ENCODE data around the gene SEMA4B. TPM values are rescaled to one million over a fixed set of nuclear protein-coding genes. Genes with fewer than 3 reads are reported as not detected.

Gene SEMA4B
- total and polyA plus RNA-seq, 10 of the 15 experiments (the other 5 are each of a cell fraction or from before 2014, with no cell fraction given), result 0.87 to 26.0 (median 9.3) TPM

- H3K4me1 ChIP-seq (ENCODE audit: control insufficient read depth, insufficient read depth, low read length), result peaks cover 4% of the 10 kb centered on the region; the same call in 1 of the 2 replicates
- in situ Hi-C loops (cut with MboI), result no loop called here
- H3K36me3 ChIP-seq (ENCODE audit: control insufficient read depth in 2 of 2, insufficient read depth in 2 of 2, low read length in 1 of 2), result peaks cover 0 to 2% of the 10 kb centered on the region in 2 experiments; a peak in 3 of 4 replicates
- FAIRE-seq (no peak), ATAC-seq (no peak), DNase-seq (ENCODE audit: low read depth, low spot score) (no peak)
- ChIA-PET SMC1A (ENCODE audit: uncharacterized antibody, unreplicated experiment) (interaction anchor here (1.0 kb wide), 1 partner anchor 9 kb away, joined by 3 read pairs; the partner anchor contains the start of gene TTLL13), POLR2A (interaction anchor here (1.0 kb wide), 1 partner anchor 12 kb away, joined by 3 read pairs; no protein-coding TSS in a partner anchor), CTCF (interaction anchor here (0.7 kb wide), 1 partner anchor 9 kb away, joined by 3 read pairs; no protein-coding TSS in a partner anchor), RAD21 (ENCODE audit: unreplicated experiment) (no interaction called here)
- intact Hi-C loops (cut with micrococcal nuclease; ENCODE audit: unreplicated experiment), result no loop called here
- H3K4me3 ChIP-seq, result no peak overlapping the region
- no TSS peak for BruUV-seq (replicated peaks)
- H3K79me2 ChIP-seq (ENCODE audit: control insufficient read depth, insufficient read depth, low read length), result no peaks in the 10 kb centered on the region; the same call in 1 of the 2 replicates
- H3K9me3 ChIP-seq (replicated peaks; ENCODE audit: control insufficient read depth, insufficient read depth, low read length), result no peaks in the 10 kb centered on the region
- no peak overlapping the region for H3K9ac ChIP-seq (ENCODE audit: control insufficient read depth, insufficient read depth, low read length)
- WGBS (ENCODE audit: insufficient coverage, insufficient replicate concordance, low lambda C conversion rate, missing lambda C conversion rate), result 83% methylated on average over 3 of the region's 3 CpGs
- H2AFZ ChIP-seq (ENCODE audit: control insufficient read depth, low read depth, low read length), result no peak overlapping the region
- H4K20me1 ChIP-seq (ENCODE audit: control insufficient read depth, insufficient read depth), result no peaks in the 10 kb centered on the region
- H3K27me3 ChIP-seq (replicated peaks in 1 of 2; ENCODE audit: control insufficient read depth in 2 of 2, insufficient read depth in 2 of 2, low read length in 1 of 2), result no peaks in the 10 kb centered on the region
- TF ChIP-seq HDAC6 (IDR thresholded peaks at IDR 0.05; ENCODE audit: unreplicated experiment) (no peak), RAD21 (IDR thresholded peaks at IDR 0.05; ENCODE audit: insufficient read depth, low read depth, low read length) (no peak)
- no peak overlapping the region for H3K4me2 ChIP-seq (ENCODE audit: control insufficient read depth, insufficient read depth)
- H3K27ac ChIP-seq (ENCODE audit: control insufficient read depth, insufficient read depth), result no peak overlapping the region
Observed at GRCh38 chr15:90239371-90239770, 38.2 kb downstream of the SEMA4B start.

DNA sequence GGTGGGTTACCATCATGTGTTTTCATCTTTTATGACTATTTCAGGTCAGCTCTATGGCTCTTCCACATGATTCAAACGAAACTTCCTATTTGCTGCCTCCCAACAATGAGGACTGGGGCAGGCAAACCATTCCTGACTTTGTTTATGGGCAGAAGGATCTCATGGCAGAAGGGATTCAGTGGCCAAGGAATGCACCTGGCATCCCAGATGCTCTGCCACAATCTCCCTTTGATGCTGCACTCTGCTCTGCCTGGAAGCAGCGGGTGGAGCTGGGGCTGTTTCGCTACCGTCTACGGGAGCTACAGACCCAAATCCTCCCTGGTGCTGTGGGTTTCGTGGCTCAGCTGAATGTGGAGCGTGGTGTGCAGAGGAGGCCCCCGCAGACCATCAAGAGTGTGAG, 39.7 kb downstream of the SEMA4B start:
- BruUV-seq (replicated peaks), result no TSS peak
- TF ChIP-seq SREBF2 (IDR thresholded peaks at IDR 0.05; ENCODE audit: low read length) (no peak), TCF7 (IDR thresholded peaks at IDR 0.05; ENCODE audit: borderline replicate concordance) (no peak), ZNF24 (IDR thresholded peaks at IDR 0.05) (no peak), TAF1 (IDR thresholded peaks at IDR 0.05; ENCODE audit: borderline replicate concordance, low read depth, low read length) (no peak), KDM1A (IDR thresholded peaks at IDR 0.05; ENCODE audit: borderline replicate concordance) (no peak), NBN (IDR thresholded peaks at IDR 0.05) (no peak), ATF2 (IDR thresholded peaks at IDR 0.05; ENCODE audit: low read length) (no peak), TCF3 (IDR thresholded peaks at IDR 0.05; ENCODE audit: borderline replicate concordance, insufficient read depth, low read depth, low read length) (no peak), IKZF2 (IDR thresholded peaks at IDR 0.05) (no peak), MTA3 (IDR thresholded peaks at IDR 0.05; ENCODE audit: borderline replicate concordance, low read length) (no peak), POLR2AphosphoS2 (IDR thresholded peaks at IDR 0.05; ENCODE audit: low read depth, low read length) (no peak), NFYA (IDR thresholded peaks at IDR 0.05; ENCODE audit: borderline replicate concordance, low read depth, low read length) (no peak), SUPT20H (IDR thresholded peaks at IDR 0.05; ENCODE audit: borderline replicate concordance, control insufficient read depth, low read depth, low read length) (no peak), CHD4 (IDR thresholded peaks at IDR 0.05) (no peak)
- TF ChIP-seq, protein P1, sequence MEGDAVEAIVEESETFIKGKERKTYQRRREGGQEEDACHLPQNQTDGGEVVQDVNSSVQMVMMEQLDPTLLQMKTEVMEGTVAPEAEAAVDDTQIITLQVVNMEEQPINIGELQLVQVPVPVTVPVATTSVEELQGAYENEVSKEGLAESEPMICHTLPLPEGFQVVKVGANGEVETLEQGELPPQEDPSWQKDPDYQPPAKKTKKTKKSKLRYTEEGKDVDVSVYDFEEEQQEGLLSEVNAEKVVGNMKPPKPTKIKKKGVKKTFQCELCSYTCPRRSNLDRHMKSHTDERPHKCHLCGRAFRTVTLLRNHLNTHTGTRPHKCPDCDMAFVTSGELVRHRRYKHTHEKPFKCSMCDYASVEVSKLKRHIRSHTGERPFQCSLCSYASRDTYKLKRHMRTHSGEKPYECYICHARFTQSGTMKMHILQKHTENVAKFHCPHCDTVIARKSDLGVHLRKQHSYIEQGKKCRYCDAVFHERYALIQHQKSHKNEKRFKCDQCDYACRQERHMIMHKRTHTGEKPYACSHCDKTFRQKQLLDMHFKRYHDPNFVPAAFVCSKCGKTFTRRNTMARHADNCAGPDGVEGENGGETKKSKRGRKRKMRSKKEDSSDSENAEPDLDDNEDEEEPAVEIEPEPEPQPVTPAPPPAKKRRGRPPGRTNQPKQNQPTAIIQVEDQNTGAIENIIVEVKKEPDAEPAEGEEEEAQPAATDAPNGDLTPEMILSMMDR (IDR thresholded peaks at IDR 0.05 in 2 of 3, conservative IDR thresholded peaks at IDR 0.05 in 1 of 3; ENCODE audit: control insufficient read depth in 2 of 3, extremely low read depth in 1 of 3, insufficient read depth in 1 of 3, low read depth in 3 of 3, low read length in 3 of 3), result no peak

More for the DNA sequence above, 39.7 kb downstream of the SEMA4B start:
- Histone ChIP-seq H3K9me3 (replicated peaks; ENCODE audit: control insufficient read depth, insufficient read depth, low read length) (no peaks in the 10 kb centered on the region), H3K4me3 (no peak overlapping the region), H3K4me2 (ENCODE audit: control insufficient read depth, insufficient read depth) (no peak overlapping the region), H3K27ac (ENCODE audit: control insufficient read depth, insufficient read depth) (no peak overlapping the region), H3K79me2 (ENCODE audit: control insufficient read depth, insufficient read depth, low read length) (no peaks in the 10 kb centered on the region), H3K36me3 (ENCODE audit: control insufficient read depth in 2 of 2, insufficient read depth in 2 of 2, low read length in 1 of 2) (peaks cover 0 to 2% of the 10 kb centered on the region in 2 experiments; a peak in 3 of 4 replicates), H3K4me1 (ENCODE audit: control insufficient read depth, insufficient read depth, low read length) (no peaks in the 10 kb centered on the region), H3K9ac (ENCODE audit: control insufficient read depth, insufficient read depth, low read length) (no peak overlapping the region), H4K20me1 (ENCODE audit: control insufficient read depth, insufficient read depth) (no peaks in the 10 kb centered on the region), H2AFZ (ENCODE audit: control insufficient read depth, low read depth, low read length) (no peak overlapping the region), H3K27me3 (replicated peaks in 1 of 2; ENCODE audit: control insufficient read depth in 2 of 2, insufficient read depth in 2 of 2, low read length in 1 of 2) (no peaks in the 10 kb centered on the region)
- no peak for FAIRE-seq
- POLR2A ChIA-PET, result no interaction called here
- WGBS (ENCODE audit: insufficient coverage, insufficient replicate concordance, low lambda C conversion rate, missing lambda C conversion rate), result 89% methylated on average over 8 of the region's 8 CpGs
- RAD21 ChIA-PET (ENCODE audit: unreplicated experiment), result no interaction called here
- no peak for ATAC-seq
- DNase-seq (ENCODE audit: low read depth, low spot score), result no peak
- intact Hi-C loops (cut with micrococcal nuclease; ENCODE audit: unreplicated experiment), result no loop called here
- SMC1A ChIA-PET (ENCODE audit: uncharacterized antibody, unreplicated experiment), result no interaction called here
- in situ Hi-C loops (cut with MboI), result no loop called here
- CTCF ChIA-PET, result no interaction called here
